Measurements from ENCODE around the gene MARCKSL1.

Gene MARCKSL1

GRCh38 chr1:32337855-32338636 lies 2.0 kb upstream of the MARCKSL1 start:
- no peak for DNase-seq (ENCODE audit: low read depth)
- TF ChIP-seq, protein P1, sequence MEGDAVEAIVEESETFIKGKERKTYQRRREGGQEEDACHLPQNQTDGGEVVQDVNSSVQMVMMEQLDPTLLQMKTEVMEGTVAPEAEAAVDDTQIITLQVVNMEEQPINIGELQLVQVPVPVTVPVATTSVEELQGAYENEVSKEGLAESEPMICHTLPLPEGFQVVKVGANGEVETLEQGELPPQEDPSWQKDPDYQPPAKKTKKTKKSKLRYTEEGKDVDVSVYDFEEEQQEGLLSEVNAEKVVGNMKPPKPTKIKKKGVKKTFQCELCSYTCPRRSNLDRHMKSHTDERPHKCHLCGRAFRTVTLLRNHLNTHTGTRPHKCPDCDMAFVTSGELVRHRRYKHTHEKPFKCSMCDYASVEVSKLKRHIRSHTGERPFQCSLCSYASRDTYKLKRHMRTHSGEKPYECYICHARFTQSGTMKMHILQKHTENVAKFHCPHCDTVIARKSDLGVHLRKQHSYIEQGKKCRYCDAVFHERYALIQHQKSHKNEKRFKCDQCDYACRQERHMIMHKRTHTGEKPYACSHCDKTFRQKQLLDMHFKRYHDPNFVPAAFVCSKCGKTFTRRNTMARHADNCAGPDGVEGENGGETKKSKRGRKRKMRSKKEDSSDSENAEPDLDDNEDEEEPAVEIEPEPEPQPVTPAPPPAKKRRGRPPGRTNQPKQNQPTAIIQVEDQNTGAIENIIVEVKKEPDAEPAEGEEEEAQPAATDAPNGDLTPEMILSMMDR (IDR thresholded peaks at IDR 0.05; ENCODE audit: control insufficient read depth, extremely low read depth, insufficient read depth) = no peak
- no peak overlapping the region for H3K4me3 ChIP-seq (ENCODE audit: low read depth, low read length)

DNA sequence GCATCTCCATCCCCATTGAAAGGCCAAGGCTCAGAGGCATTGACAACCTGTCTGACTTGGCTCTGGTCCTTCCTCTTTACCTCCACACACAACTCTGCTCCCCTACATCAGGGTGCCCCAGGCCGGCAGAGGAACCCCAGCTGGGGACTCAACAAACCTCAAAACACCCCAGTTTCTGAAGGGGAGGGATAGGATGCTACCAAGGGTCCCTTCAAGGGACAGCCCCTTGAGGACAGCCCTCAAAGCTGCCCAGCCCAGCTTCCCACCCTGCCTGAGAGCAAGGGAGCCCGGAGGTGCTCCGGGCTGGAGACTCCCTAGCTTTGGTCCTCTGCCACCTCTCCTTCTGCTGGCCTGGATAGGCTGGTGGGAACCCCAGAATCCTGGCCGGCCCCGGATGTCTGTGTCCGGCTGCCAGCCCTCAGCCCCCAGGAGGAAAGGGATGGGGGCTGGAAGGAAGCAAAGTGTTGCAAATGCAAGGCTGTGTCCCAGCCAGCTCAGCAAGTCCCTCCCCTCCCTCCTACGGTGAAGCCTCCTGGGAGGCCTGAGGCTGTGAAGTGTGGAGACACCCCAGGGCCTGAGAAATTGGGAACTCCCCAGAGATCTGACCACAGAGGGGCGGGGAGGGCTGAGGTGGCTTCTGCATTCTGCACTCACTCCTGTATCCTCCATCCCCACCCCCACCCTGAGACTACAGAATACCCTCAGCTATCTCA lies 1.1 kb upstream of the MARCKSL1 start:
- no peak for DNase-seq (ENCODE audit: low read depth)
- TF ChIP-seq, protein P1 (IDR thresholded peaks at IDR 0.05; ENCODE audit: control insufficient read depth, extremely low read depth, insufficient read depth) = no peak
- no peak overlapping the region for H3K4me3 ChIP-seq (ENCODE audit: low read depth, low read length)

DNA sequence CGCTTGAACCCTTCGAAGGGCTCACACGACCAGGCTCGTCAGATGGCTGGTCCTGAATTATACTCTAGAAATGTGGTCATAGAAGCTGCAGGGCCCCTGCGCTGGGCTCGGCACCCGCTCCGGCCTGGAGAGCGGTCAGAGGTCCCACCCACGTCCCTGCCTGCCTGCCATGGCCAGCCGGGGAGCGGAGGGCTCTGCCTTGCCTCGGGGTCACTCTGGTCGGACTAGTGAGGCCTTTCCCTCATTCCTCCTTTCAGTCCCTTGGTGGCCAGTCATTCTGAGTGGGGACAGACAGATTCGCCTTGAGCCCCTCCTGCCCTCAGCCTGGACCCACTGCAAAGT lies 529 bp upstream of the MARCKSL1 start:
- TF ChIP-seq, protein P1 (IDR thresholded peaks at IDR 0.05; ENCODE audit: control insufficient read depth, extremely low read depth, insufficient read depth) = no peak
- peak overlapping the region; percentile 78 for H3K4me3 ChIP-seq (ENCODE audit: low read depth, low read length)
- DNase-seq (ENCODE audit: low read depth) = no peak

- no peak for DNase-seq (ENCODE audit: low read depth)
- TF ChIP-seq, protein P1 (IDR thresholded peaks at IDR 0.05; ENCODE audit: control insufficient read depth, extremely low read depth, insufficient read depth) = no peak
- peak overlapping the region; percentile 78 for H3K4me3 ChIP-seq (ENCODE audit: low read depth, low read length)
Measured at GRCh38 chr1:32335535-32335789, 571 bp downstream of the MARCKSL1 start.

DNA sequence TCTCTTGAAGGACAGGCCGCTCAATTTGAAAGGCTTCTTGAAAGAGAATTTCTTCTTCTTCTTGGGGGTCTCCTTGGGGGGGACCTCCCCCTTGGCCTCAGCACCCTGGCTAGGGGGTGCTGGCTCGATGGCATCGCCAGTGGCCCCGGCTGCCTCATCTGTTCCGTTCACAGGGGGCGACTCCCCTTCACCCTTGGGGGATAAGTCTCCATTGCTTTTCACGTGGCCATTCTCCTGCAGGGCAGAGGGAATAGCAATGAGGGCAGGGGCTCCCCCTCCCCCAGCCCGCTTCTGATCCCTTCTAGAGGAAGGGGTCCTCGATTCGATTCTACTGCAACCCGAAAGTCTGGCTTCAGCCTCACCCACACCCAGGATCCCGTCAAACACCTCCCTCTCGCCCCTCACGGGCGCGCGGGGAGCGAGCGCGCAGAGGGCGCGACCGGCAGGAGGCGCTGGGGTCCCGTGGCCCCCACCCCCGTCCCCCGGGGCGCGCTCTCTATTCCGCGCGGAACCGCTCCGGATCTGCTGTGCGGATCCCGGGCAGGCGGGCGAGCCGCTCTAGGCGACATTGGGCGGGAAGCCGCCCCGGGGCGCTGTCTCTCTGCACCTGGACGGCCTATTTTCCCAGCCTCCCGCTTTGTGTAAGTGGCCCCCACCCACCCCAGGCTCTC lies 1.0 kb downstream of the MARCKSL1 start:
- H3K4me3 ChIP-seq (ENCODE audit: low read depth, low read length) = peak overlapping the region; percentile 78
- DNase-seq (ENCODE audit: low read depth) = no peak
- TF ChIP-seq, protein P1 (IDR thresholded peaks at IDR 0.05; ENCODE audit: control insufficient read depth, extremely low read depth, insufficient read depth) = peak; percentile 60

DNA sequence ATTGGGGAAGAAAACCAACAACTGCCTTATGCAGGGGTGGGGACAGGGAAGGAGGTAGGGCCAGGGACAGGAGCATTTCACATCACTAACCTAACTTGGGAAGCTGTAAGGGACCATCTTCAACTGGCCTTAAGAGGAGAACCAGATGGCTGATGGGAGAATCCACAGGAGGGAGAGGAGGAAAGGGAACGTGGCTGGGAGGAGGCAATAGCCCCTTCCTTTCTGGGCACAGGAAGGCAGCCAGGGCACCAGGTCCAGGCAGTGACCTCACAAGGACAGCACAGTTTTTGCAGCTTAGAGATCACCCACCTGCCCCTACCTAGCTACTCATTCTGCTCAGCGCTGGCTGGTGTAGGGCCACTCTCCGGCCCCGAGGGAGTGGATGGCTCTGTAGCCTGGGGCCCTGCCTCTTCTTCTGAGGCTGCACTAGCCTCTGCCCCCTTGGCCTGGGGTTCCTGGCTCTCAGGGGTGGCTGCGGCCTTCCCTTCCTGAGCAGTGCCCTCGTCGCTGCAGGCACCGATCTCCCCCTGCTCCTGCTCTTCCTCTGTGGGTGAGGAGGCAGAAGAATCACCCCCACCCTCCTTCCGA lies 1.7 kb downstream of the MARCKSL1 start:
- TF ChIP-seq, protein P1 (IDR thresholded peaks at IDR 0.05; ENCODE audit: control insufficient read depth, extremely low read depth, insufficient read depth) = no peak
- DNase-seq (ENCODE audit: low read depth) = no peak
- H3K4me3 ChIP-seq (ENCODE audit: low read depth, low read length) = peak overlapping the region; percentile 78
